PC-3 (cell line): Measurements from ENCODE around the gene TFAP2B.

Experiments
- CTCF ChIP-seq: fragments of 300-600 bp; sonication (generic); conservative IDR thresholded peaks from 2 replicates; pipeline ENCODE4 v1.5.1; 2017; ENCODE audit warnings: antibody characterized with exemption, low read depth, mild to moderate bottlenecking, low read length
- EZH2 ChIP-seq: fragments of 300-600 bp; sonication (generic); IDR thresholded peaks from one replicate; pipeline ENCODE4 v1.6.1; 2017; ENCODE audit warnings: antibody characterized with exemption, mild to moderate bottlenecking, low read length; ENCODE audit not compliant: unreplicated experiment

DNA sequence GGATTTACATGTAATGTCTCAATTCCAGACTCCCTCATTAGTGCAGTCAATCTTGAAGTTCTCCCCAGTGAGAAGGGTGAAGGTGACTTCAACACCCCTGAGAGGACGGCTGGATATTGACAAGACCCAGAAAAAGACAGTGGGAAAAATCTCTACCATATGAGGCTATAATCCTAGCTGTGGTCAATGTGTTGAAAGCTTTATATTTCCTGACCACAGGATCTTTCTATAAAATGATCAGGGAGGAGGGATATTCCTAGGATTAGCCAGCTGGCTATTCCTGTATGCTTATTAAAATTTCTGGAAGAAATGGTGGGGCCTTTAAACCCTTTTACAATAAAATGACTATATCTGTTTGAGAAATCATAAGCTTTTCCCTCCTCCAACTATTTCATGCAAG is 43.0 kb downstream of the TFAP2B start:
- TF ChIP-seq EZH2 (no peak), CTCF (no peak)
